Measurements from ENCODE around the gene WDR90. TPM values are rescaled to one million over a fixed set of nuclear protein-coding genes. Genes with fewer than 3 reads are reported as not detected.
A peak's percentile ranks its signal among the peaks of the same experiment; 100 is the strongest.
"Not testable (repeated sequence)": the region's sequence is repeated elsewhere in the genome, so short reads cannot be mapped to it uniquely, and the experiment has no call there.

Gene WDR90
- total RNA-seq, 4 donors from 2014 or later = 11.1 to 32.1 (median 18.9) TPM

GRCh38 chr16:689175-689897 lies 40.2 kb downstream of the WDR90 start:
- intact Hi-C loops (cut with DNase I; ENCODE audit: low total_unique reads) = no loop called here
- TF ChIP-seq POLR2A (IDR thresholded peaks at IDR 0.05) (no peak), CTCF (IDR thresholded peaks at IDR 0.05) (no peak)
- DNase-seq (ENCODE audit: low spot score in 2 of 2) = no peak
- WGBS, 2 donors = 77 to 83% methylated on average over 24 of the region's 26 CpGs
- peak overlapping the region; percentile 86 for H3K4me3 ChIP-seq (ENCODE audit: low read depth, poor library complexity, severe bottlenecking)

DNA sequence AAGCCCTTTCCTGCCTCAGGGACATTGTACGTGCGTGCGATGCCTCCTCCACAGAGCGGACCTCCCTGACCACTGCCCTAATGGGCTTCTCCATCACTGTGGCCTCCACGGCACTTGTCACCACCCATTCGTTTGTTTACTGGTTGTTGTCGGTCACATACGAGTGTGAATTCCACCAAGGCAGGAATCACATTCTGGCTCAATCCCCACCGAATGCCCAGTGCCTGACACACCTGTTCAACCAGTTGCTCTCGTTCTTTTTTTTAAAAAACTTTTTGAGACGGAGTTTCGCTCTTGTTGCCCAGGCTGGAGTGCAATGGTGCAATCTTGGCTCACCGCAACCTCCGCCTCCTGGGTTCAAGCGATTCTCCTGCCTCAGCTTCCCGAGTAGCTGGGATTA lies 42.1 kb downstream of the WDR90 start:
- H3K4me3 ChIP-seq (ENCODE audit: low read depth, poor library complexity, severe bottlenecking); intact Hi-C loops (cut with DNase I; ENCODE audit: low total_unique reads); DNase-seq (ENCODE audit: low spot score in 2 of 2): not testable (repeated sequence)
- 66 to 67% methylated on average over 16 of the region's 16 CpGs for WGBS, 2 donors

DNA sequence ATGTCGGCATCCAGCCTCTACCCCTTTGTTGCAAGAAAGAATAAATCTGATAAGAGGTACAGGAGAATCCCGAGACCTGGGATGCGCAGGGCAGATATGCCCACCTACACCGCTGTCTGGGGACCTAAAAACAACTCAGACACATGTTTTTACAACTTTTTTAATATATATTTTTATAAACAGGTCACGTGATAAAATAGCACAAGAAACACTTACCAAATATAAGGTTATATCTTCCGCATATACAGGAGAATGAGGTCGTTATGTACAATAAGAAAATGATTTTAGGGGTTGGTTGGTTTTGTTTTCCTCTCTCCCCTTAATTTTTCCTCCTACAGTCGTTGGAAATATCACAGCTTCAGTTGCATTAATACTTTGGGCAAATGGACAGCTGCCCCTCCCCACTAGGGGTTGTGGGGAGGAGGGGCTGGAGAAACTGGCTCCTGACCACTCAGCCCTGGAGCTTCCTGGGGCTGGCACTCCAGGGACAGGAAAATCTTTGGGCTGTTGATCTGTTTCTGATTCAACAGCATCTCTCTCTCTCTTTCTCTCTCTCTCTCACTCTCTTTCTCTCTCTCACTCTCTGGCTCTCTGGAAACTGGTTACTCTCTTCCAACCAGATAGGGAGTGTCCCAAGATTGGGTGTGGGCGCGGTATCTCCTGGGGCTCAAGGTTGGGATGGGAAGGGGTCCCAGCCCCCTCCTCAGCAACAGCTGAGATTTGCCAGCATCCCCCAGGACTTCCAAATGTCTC lies 43.4 kb downstream of the WDR90 start:
- TF ChIP-seq CTCF (IDR thresholded peaks at IDR 0.05) (no peak), POLR2A (IDR thresholded peaks at IDR 0.05) (no peak)
- H3K4me3 ChIP-seq (ENCODE audit: low read depth, poor library complexity, severe bottlenecking) = no peak overlapping the region
- 55 to 63% methylated on average over 10 of the region's 10 CpGs for WGBS, 2 donors
- DNase-seq (ENCODE audit: low spot score in 2 of 2) = no peak
- intact Hi-C loops (cut with DNase I; ENCODE audit: low total_unique reads) = no loop called here

DNA sequence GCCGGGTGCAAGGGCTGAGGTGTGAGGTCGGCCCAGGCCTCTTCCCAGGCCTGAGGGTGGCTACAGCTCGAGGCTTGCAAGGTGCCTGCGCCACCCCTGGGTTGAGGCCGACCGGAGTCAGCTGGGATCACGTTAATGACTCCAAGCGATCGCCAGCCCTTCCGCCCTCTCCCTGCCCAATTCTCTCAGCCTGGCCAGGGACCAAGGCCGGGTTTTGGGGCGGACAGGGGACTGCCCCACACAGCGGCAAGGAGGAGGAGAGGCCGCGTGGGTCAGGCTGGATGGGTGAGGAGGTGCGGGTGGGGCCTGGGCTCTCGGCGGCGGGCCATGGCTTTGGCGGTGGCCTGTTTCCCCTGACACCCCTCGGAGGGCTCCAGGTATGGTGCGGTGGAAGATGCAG lies 44.2 kb downstream of the WDR90 start:
- H3K4me3 ChIP-seq (ENCODE audit: low read depth, poor library complexity, severe bottlenecking) = no peak overlapping the region
- WGBS, 2 donors = 11 to 40% methylated on average over 7 to 17 of the region's 22 CpGs
- intact Hi-C loops (cut with DNase I; ENCODE audit: low total_unique reads) = no loop called here
- DNase-seq (ENCODE audit: low spot score in 2 of 2) = no peak
- TF ChIP-seq POLR2A (IDR thresholded peaks at IDR 0.05) (no peak), CTCF (IDR thresholded peaks at IDR 0.05) (no peak)

- no peak for DNase-seq (ENCODE audit: low spot score in 2 of 2)
- intact Hi-C loops (cut with DNase I; ENCODE audit: low total_unique reads) = no loop called here
- 9 to 20% methylated on average over 3 to 36 of the region's 37 CpGs for WGBS, 2 donors
- H3K4me3 ChIP-seq (ENCODE audit: low read depth, poor library complexity, severe bottlenecking) = no peak overlapping the region
- TF ChIP-seq POLR2A (IDR thresholded peaks at IDR 0.05) (no peak), CTCF (IDR thresholded peaks at IDR 0.05) (no peak)
These were observed 44.6 kb downstream of the WDR90 start for GRCh38 chr16:693766-694165.

DNA sequence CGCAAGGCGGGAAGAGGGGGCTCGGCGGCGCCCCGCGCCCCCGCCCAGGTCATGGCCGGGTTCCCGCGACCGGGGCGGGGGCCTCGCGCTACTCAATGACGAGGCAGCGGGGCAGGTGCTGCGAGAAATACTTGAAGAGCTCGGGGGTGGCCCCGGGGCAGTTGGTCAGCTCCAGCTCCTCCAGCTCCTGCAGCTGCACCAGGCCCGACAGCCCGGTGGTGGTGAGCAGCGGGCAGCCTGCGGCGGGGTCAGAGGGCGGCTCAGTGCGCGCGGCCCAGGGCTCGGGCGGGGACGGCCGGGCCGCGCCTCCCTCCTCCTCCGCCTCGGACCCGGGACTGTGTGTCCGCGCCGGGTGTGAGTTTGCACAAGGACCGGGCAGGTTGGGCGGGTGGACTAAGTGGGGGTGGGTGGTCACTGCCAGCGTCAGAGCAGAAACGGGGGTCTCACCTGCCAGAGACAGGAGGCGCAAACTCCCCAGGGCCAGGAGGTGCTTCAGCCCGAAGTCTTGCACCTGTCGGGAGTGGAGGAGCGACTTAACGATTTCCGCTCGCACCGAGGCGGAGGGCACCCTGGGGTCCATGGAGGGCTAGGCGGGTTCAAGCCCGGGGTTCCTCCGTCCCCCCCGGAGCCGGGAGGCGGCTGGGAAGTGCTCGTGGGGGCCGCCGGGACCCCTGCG lies 45.2 kb downstream of the WDR90 start:
- TF ChIP-seq CTCF (IDR thresholded peaks at IDR 0.05) (no peak), POLR2A (IDR thresholded peaks at IDR 0.05) (no peak)
- intact Hi-C loops (cut with DNase I; ENCODE audit: low total_unique reads) = no loop called here
- peak overlapping the region; percentile 19 for H3K4me3 ChIP-seq (ENCODE audit: low read depth, poor library complexity, severe bottlenecking)
- 2% methylated on average over 13 to 27 of the region's 64 CpGs for WGBS, 2 donors
- no peak for DNase-seq (ENCODE audit: low spot score in 2 of 2)
